Esophagus (tissue), 2 donors: Measurements from ENCODE around the gene KCNH2. TPM values are rescaled to one million over a fixed set of nuclear protein-coding genes. Genes with fewer than 3 reads are reported as not detected.
"Not testable (repeated sequence)": the region's sequence is repeated elsewhere in the genome, so short reads cannot be mapped to it uniquely, and the experiment has no call there.

Source experiments
- H3K27ac ChIP-seq, 2 donors: one replicate each; pipeline ENCODE4 v1.5.1; 2013; ENCODE audit warnings: low read depth in 2 of 2, mild to moderate bottlenecking in 2 of 2, inconsistent platforms in 1 of 2, low read length in 1 of 2, moderate library complexity in 1 of 2
- H3K27me3 ChIP-seq, 2 donors: one replicate each; pipeline ENCODE4 v1.6.1; 2013; ENCODE audit warnings: low read length in 2 of 2, control low read depth in 1 of 2, mild to moderate bottlenecking in 1 of 2; ENCODE audit not compliant: insufficient read depth in 2 of 2, control insufficient read depth in 1 of 2
- H3K36me3 ChIP-seq, 2 donors: one replicate each; pipeline ENCODE4 v1.6.1; 2013; ENCODE audit warnings: low read length in 1 of 2; ENCODE audit not compliant: control insufficient read depth in 2 of 2, insufficient read depth in 2 of 2
- H3K4me1 ChIP-seq, 2 donors: one replicate each; pipeline ENCODE4 v1.6.1; 2013; ENCODE audit warnings: low read length in 1 of 2; ENCODE audit not compliant: control insufficient read depth in 2 of 2, insufficient read depth in 2 of 2
- H3K4me3 ChIP-seq, 2 donors: one replicate each; pipeline ENCODE4 v1.5.1; 2013; ENCODE audit warnings: low read length in 2 of 2, mild to moderate bottlenecking in 2 of 2, low read depth in 1 of 2, moderate library complexity in 1 of 2
- H3K9me3 ChIP-seq, 2 donors: one replicate each; pipeline ENCODE4 v1.6.1; 2013; ENCODE audit warnings: mild to moderate bottlenecking in 2 of 2, low read depth in 1 of 2, low read length in 1 of 2, moderate library complexity in 1 of 2; ENCODE audit not compliant: control insufficient read depth in 2 of 2, insufficient read depth in 1 of 2
- WGBS, 2 donors: extraction: QIAGEN DNeasy Blood & Tissue Kit; methylation state at CpG; one replicate each; pipeline ENCODE4 v1.1.7; 2013; 5-methylcytosine and 5-hydroxymethylcytosine counted together
- polyA plus RNA-seq, 2 donors: library from polyadenylated mRNA; stranded (reverse); fragments of 200-250 nt; gene quantifications; one replicate each; pipeline ENCODE4 v1.2.3, GENCODE V29; 2013
- donor health status: healthy with polysubstance abuse.
- donor health status: Bipolar disorder and iron deficiency.

KCNH2 gene
- polyA plus RNA-seq, 2 donors: 0.88 to 2.0 TPM

- Histone ChIP-seq H3K4me1 (peaks cover 7 to 18% of the 10 kb centered on the region in 2 donors), H3K9me3 (no peaks in the 10 kb centered on the region), H3K36me3 (no peaks in the 10 kb centered on the region), H3K27me3 (no peaks in the 10 kb centered on the region), H3K4me3 (peak overlapping the region in 1 of 2 donors; percentile 12), H3K27ac (no peak overlapping the region)
- 15 to 16% methylated on average over 21 to 26 of the region's 26 CpGs for WGBS, 2 donors
Observed at GRCh38 chr7:151013356-151013732, 35.2 kb upstream of the KCNH2 start.

- peaks cover 7 to 14% of the 10 kb centered on the region in 2 donors for H3K4me1 ChIP-seq
- 36% methylated on average over 23 of the region's 23 CpGs for WGBS, 2 donors
- H3K36me3 ChIP-seq: no peaks in the 10 kb centered on the region
- no peaks in the 10 kb centered on the region for H3K27me3 ChIP-seq
- peak overlapping the region in 1 of 2 donors; percentile 39 for H3K27ac ChIP-seq
- H3K9me3 ChIP-seq: no peaks in the 10 kb centered on the region
- no peak overlapping the region for H3K4me3 ChIP-seq
Observed at GRCh38 chr7:151012911-151013347, 34.8 kb upstream of the KCNH2 start.

- Histone ChIP-seq H3K4me3 (no peak overlapping the region), H3K4me1 (peaks cover 7 to 16% of the 10 kb centered on the region in 2 donors), H3K9me3 (no peaks in the 10 kb centered on the region), H3K36me3 (no peaks in the 10 kb centered on the region), H3K27me3 (no peaks in the 10 kb centered on the region), H3K27ac (peak overlapping the region in 1 of 2 donors; percentile 73)
- 74 to 77% methylated on average over 6 of the region's 6 CpGs for WGBS, 2 donors
Observed at GRCh38 chr7:151012031-151012692, 34.0 kb upstream of the KCNH2 start.

- Histone ChIP-seq H3K27ac (peak overlapping the region in 1 of 2 donors; percentile 9), H3K4me1 (peaks cover 7 to 16% of the 10 kb centered on the region in 2 donors)
- H3K4me3 ChIP-seq, H3K9me3 ChIP-seq, H3K36me3 ChIP-seq, H3K27me3 ChIP-seq: not testable (repeated sequence)
- 83 to 92% methylated on average over 12 of the region's 12 CpGs for WGBS, 2 donors
Observed at GRCh38 chr7:151011616-151012015, 33.5 kb upstream of the KCNH2 start.

GRCh38 chr7:151011097-151011409 is 32.9 kb upstream of the KCNH2 start:
- Histone ChIP-seq H3K36me3 (no peaks in the 10 kb centered on the region), H3K4me3 (no peak overlapping the region), H3K27me3 (no peaks in the 10 kb centered on the region), H3K4me1 (peaks cover 7 to 16% of the 10 kb centered on the region in 2 donors), H3K9me3 (no peaks in the 10 kb centered on the region), H3K27ac (peak overlapping the region in 1 of 2 donors; percentile 34)
- WGBS, 2 donors: 44 to 60% methylated on average over 1 of the region's 1 CpG

- WGBS, 2 donors: 29 to 41% methylated on average over 16 to 18 of the region's 18 CpGs
- Histone ChIP-seq H3K36me3 (no peaks in the 10 kb centered on the region), H3K9me3 (no peaks in the 10 kb centered on the region), H3K27ac (peak overlapping the region; percentile 19 to 62), H3K27me3 (no peaks in the 10 kb centered on the region), H3K4me1 (peaks cover 7 to 16% of the 10 kb centered on the region in 2 donors), H3K4me3 (no peak overlapping the region)
Observed at GRCh38 chr7:151010307-151011096, 32.4 kb upstream of the KCNH2 start.

GRCh38 chr7:151010037-151010306 is 31.9 kb upstream of the KCNH2 start:
- Histone ChIP-seq H3K4me1 (peaks cover 7 to 16% of the 10 kb centered on the region in 2 donors), H3K36me3 (no peaks in the 10 kb centered on the region), H3K27ac (no peak overlapping the region), H3K4me3 (no peak overlapping the region), H3K27me3 (no peaks in the 10 kb centered on the region), H3K9me3 (no peaks in the 10 kb centered on the region)
- 31 to 33% methylated on average over 7 of the region's 7 CpGs for WGBS, 2 donors

- no peaks in the 10 kb centered on the region for H3K27me3 ChIP-seq
- WGBS, 2 donors: 66 to 70% methylated on average over 20 to 22 of the region's 22 CpGs
- no peak overlapping the region for H3K4me3 ChIP-seq
- peaks cover 7 to 16% of the 10 kb centered on the region in 2 donors for H3K4me1 ChIP-seq
- H3K27ac ChIP-seq: no peak overlapping the region
- no peaks in the 10 kb centered on the region for H3K36me3 ChIP-seq
- no peaks in the 10 kb centered on the region for H3K9me3 ChIP-seq
Observed at GRCh38 chr7:151009327-151010036, 31.4 kb upstream of the KCNH2 start.

- Histone ChIP-seq H3K4me1 (peaks cover 6 to 11% of the 10 kb centered on the region in 2 donors), H3K27me3 (no peaks in the 10 kb centered on the region), H3K27ac (no peak overlapping the region), H3K4me3 (no peak overlapping the region), H3K9me3 (no peaks in the 10 kb centered on the region), H3K36me3 (no peaks in the 10 kb centered on the region)
- 44 to 49% methylated on average over 40 of the region's 40 CpGs for WGBS, 2 donors
Observed at GRCh38 chr7:151008511-151009323, 30.6 kb upstream of the KCNH2 start.
